Liver (tissue), 9 donors: ENCODE results near the gene KIF1A. TPM values are rescaled to one million over a fixed set of nuclear protein-coding genes. Genes with fewer than 3 reads are reported as not detected.

Experiments used
- DNase-seq: peaks from one replicate; pipeline ENCODE4 v3.0.0-alpha.2; 2017; ENCODE audit warnings: low spot score
- H3K27ac ChIP-seq, 2 donors: one replicate each; pipeline ENCODE4 v1.7.0; 2013; ENCODE audit warnings: inconsistent platforms in 2 of 2, low read length in 2 of 2, control low read depth in 1 of 2, low read depth in 1 of 2, mild to moderate bottlenecking in 1 of 2
- H3K27me3 ChIP-seq, 4 donors: one replicate each; pipeline versions ENCODE4 v1.6.1 to v1.7.0; 2013; ENCODE audit warnings: low read length in 3 of 4, inconsistent platforms in 1 of 4, mild to moderate bottlenecking in 1 of 4, moderate library complexity in 1 of 4; ENCODE audit not compliant: control insufficient read depth in 4 of 4, insufficient read depth in 4 of 4
- H3K36me3 ChIP-seq, 4 donors: one replicate each; pipeline versions ENCODE4 v1.6.1 to v1.7.0; 2013; ENCODE audit warnings: low read length in 3 of 4, mild to moderate bottlenecking in 3 of 4, low read depth in 1 of 4, moderate library complexity in 1 of 4; ENCODE audit not compliant: control insufficient read depth in 4 of 4, insufficient read depth in 3 of 4
- H3K4me1 ChIP-seq, 4 donors: one replicate each; pipeline versions ENCODE4 v1.6.1 to v1.7.0; 2013; ENCODE audit warnings: low read length in 3 of 4, mild to moderate bottlenecking in 3 of 4, moderate library complexity in 1 of 4; ENCODE audit not compliant: control insufficient read depth in 4 of 4, insufficient read depth in 4 of 4
- H3K4me3 ChIP-seq, 3 donors: one replicate each; pipeline versions ENCODE4 v1.6.1 to v1.7.0; 2013; ENCODE audit warnings: low read length in 3 of 3, control low read depth in 1 of 3, low read depth in 1 of 3, mild to moderate bottlenecking in 1 of 3
- H3K9ac ChIP-seq, 2 donors: one replicate each; pipeline ENCODE4 v1.7.0; 2013; ENCODE audit warnings: low read length in 2 of 2, mild to moderate bottlenecking in 2 of 2, moderate library complexity in 2 of 2, control low read depth in 1 of 2, low read depth in 1 of 2
- H3K9me3 ChIP-seq, 4 donors: one replicate each; pipeline versions ENCODE4 v1.6.1 to v1.7.0; 2013; ENCODE audit warnings: low read length in 3 of 4; ENCODE audit not compliant: control insufficient read depth in 4 of 4
- ATF3 ChIP-seq: IDR thresholded peaks from 2 replicates; pipeline ENCODE4 v1.6.1; 2016; ENCODE audit warnings: antibody characterized with exemption
- CTCF ChIP-seq: fragments of 150-350 bp; IDR thresholded peaks from 2 replicates; pipeline ENCODE4 v1.5.1; 2017; ENCODE audit warnings: improper control_type of control experiment, low read depth, low read length; ENCODE audit not compliant: missing input control
- EGR1 ChIP-seq, 2 donors: IDR thresholded peaks; 2 replicates each; pipeline ENCODE4 v1.6.1; 2016 to 2018; ENCODE audit warnings: antibody characterized with exemption in 2 of 2, low read depth in 2 of 2
- FOXA1 ChIP-seq: IDR thresholded peaks from 2 replicates; pipeline ENCODE4 v1.6.1; 2016; ENCODE audit warnings: antibody characterized with exemption
- FOXA2 ChIP-seq: IDR thresholded peaks from 2 replicates; pipeline ENCODE4 v1.6.1; 2016; ENCODE audit warnings: antibody characterized with exemption
- GABPA ChIP-seq, 2 donors: IDR thresholded peaks in 1 of 2; conservative IDR thresholded peaks in 1 of 2; 2 replicates each; pipeline ENCODE4 v1.6.1; 2016; ENCODE audit warnings: antibody characterized with exemption in 2 of 2, mild to moderate bottlenecking in 1 of 2, moderate library complexity in 1 of 2
- HNF4A ChIP-seq, 2 donors: conservative IDR thresholded peaks; 2 replicates each; pipeline ENCODE4 v1.6.1; 2016; ENCODE audit warnings: antibody characterized with exemption in 2 of 2, mild to moderate bottlenecking in 2 of 2
- HNF4G ChIP-seq: IDR thresholded peaks from 2 replicates; pipeline ENCODE4 v1.6.1; 2016; ENCODE audit warnings: antibody characterized with exemption
- MAX ChIP-seq: IDR thresholded peaks from 2 replicates; pipeline ENCODE4 v1.6.1; 2016; ENCODE audit warnings: antibody characterized with exemption
- RAD21 ChIP-seq, 2 donors: IDR thresholded peaks; 2 replicates each; pipeline ENCODE4 v1.6.1; 2016; ENCODE audit warnings: antibody characterized with exemption in 2 of 2, mild to moderate bottlenecking in 2 of 2
- RXRA ChIP-seq, 2 donors: IDR thresholded peaks; 2 replicates each; pipeline ENCODE4 v1.6.1; 2017 to 2018; ENCODE audit warnings: antibody characterized with exemption in 2 of 2, mild to moderate bottlenecking in 1 of 2
- SP1 ChIP-seq: IDR thresholded peaks from 2 replicates; pipeline ENCODE4 v1.6.1; 2018; ENCODE audit warnings: antibody characterized with exemption, mild to moderate bottlenecking
- TAF1 ChIP-seq: conservative IDR thresholded peaks from 2 replicates; pipeline ENCODE4 v1.6.1; 2016; ENCODE audit warnings: antibody characterized with exemption, mild to moderate bottlenecking
- YY1 ChIP-seq: IDR thresholded peaks from 2 replicates; pipeline ENCODE4 v1.6.1; 2016; ENCODE audit warnings: antibody characterized with exemption, mild to moderate bottlenecking
- ZBTB33 ChIP-seq: IDR thresholded peaks from 2 replicates; pipeline ENCODE4 v1.6.1; 2016; ENCODE audit warnings: antibody characterized with exemption
- WGBS: extraction: QIAGEN DNeasy Blood & Tissue Kit; methylation state at CpG from one replicate; pipeline ENCODE4 v1.1.7; 2013; 5-methylcytosine and 5-hydroxymethylcytosine counted together
- polyA plus RNA-seq, 2 donors: library from polyadenylated mRNA; stranded (reverse) in 1 of 2; unstranded in 1 of 2; fragments of 200-250 nt in 1 of 2; fragments of >200 nt in 1 of 2; fragmentation: Nextera tagmentation in 1 of 2; extraction: Ambion mirVana in 1 of 2; gene quantifications; one replicate each; pipeline versions ENCODE4 v1.2.1 to v1.2.3, GENCODE V29; 2013 to 2015
- total RNA-seq, 2 donors: library from RNA; depleted of rRNA; stranded (reverse); fragments of >200 nt; gene quantifications; one replicate each; pipeline ENCODE4 v1.2.3, GENCODE V29; 2014
- donor health status: healthy.
- donor health status: healthy.
- donor health status: healthy.
- donor health status: healthy.
- donor health status: healthy.

The KIF1A gene
- total and polyA plus RNA-seq, 4 donors: 0.03 to 0.21 (median 0.11) TPM

- TF ChIP-seq CTCF (no peak), FOXA1 (no peak), RAD21 (IDR thresholded peaks at IDR 0.05) (no peak), ZBTB33 (no peak), GABPA (IDR thresholded peaks at IDR 0.05 in 1 of 2, conservative IDR thresholded peaks at IDR 0.05 in 1 of 2) (no peak)
Measured at GRCh38 chr2:240723851-240724250, 96.2 kb downstream of the KIF1A start (continued).

- Histone ChIP-seq H3K4me3 (no peak overlapping the region), H3K9me3 (no peaks in the 10 kb centered on the region), H3K36me3 (no peaks in the 10 kb centered on the region), H3K27ac (no peak overlapping the region), H3K27me3 (no peaks in the 10 kb centered on the region), H3K4me1 (no peaks in the 10 kb centered on the region), H3K9ac (no peak overlapping the region)
- no peak for DNase-seq
- 92% methylated on average over 32 of the region's 32 CpGs for WGBS
- no peak for TF ChIP-seq ATF3
- no peak for TF ChIP-seq HNF4G
- TF ChIP-seq RXRA (IDR thresholded peaks at IDR 0.05): no peak
- TF ChIP-seq SP1: no peak
- no peak for TF ChIP-seq FOXA2
- no peak for TF ChIP-seq MAX
- TF ChIP-seq ZBTB33: no peak
- TF ChIP-seq CTCF: no peak
- no peak for TF ChIP-seq TAF1
- no peak for TF ChIP-seq YY1
- TF ChIP-seq HNF4A (conservative IDR thresholded peaks at IDR 0.05): no peak
- no peak for TF ChIP-seq EGR1 (IDR thresholded peaks at IDR 0.05; ENCODE audit: low read depth in 2 of 2)
Measured at GRCh38 chr2:240722796-240723735, 97.0 kb downstream of the KIF1A start.
